Spleen (tissue), 7 donors: ENCODE results near the gene RERE.

Source experiments
- CTCF ChIP-seq, 11 experiments: fragments of 200-600 bp in 7 of 11; fragments of 450-650 bp in 4 of 11; sonication (generic) in 4 of 11; IDR thresholded peaks in 8 of 11; conservative IDR thresholded peaks in 3 of 11; 1 replicate in 7 of 11; 2 replicates in 4 of 11; pipeline versions ENCODE4 v1.4.0 to v1.8.0; 2016 to 2021; ENCODE audit warnings: antibody characterized with exemption in 11 of 11, inconsistent platforms in 4 of 11, mild to moderate bottlenecking in 1 of 11
- POLR2A ChIP-seq, 3 donors: fragments of 450-650 bp; IDR thresholded peaks; one replicate each; pipeline ENCODE4 v1.5.1; 2017; ENCODE audit warnings: antibody characterized with exemption in 3 of 3, mild to moderate bottlenecking in 1 of 3
- POLR2AphosphoS5 ChIP-seq, 3 donors: sonication (generic); formaldehyde crosslinking; IDR thresholded peaks; one replicate each; pipeline ENCODE4 v1.5.1; 2017; ENCODE audit warnings: antibody characterized with exemption in 3 of 3
- donor health status: DM: no; HTN: no; CAD: no; lungs with moderate emphysema.
- donor health status: DM: no; HTN: no; CAD: no.
- donor health status: DM: no; HTN: no; CAD: no.

GRCh38 chr1:8326265-8326664, 491.2 kb downstream of the RERE start:
- TF ChIP-seq CTCF (IDR thresholded peaks at IDR 0.05 in 8 of 11, conservative IDR thresholded peaks at IDR 0.05 in 3 of 11) (no peak), POLR2A (IDR thresholded peaks at IDR 0.05) (no peak), POLR2AphosphoS5 (IDR thresholded peaks at IDR 0.05) (no peak)
